Chondrocyte (in vitro differentiated cells): ENCODE data around the gene DEPDC1B. TPM values are rescaled to one million over a fixed set of nuclear protein-coding genes. Genes with fewer than 3 reads are reported as not detected.
"Not testable (repeated sequence)": the region's sequence is repeated elsewhere in the genome, so short reads cannot be mapped to it uniquely, and the experiment has no call there.

Experiments used
- DNase-seq: peaks from one replicate; pipeline ENCODE4 v3.0.0; 2021; ENCODE audit warnings: mixed read lengths, low spot score
- H3K27ac Mint-ChIP-seq: one replicate; pipeline ENCODE4 v1.8.0; 2021; ENCODE audit warnings: mild to moderate bottlenecking, moderate library complexity, mixed read lengths; ENCODE audit not compliant: unreplicated experiment
- H3K27me3 Mint-ChIP-seq: 2 replicates; pipeline ENCODE4 v1.8.0; 2021; ENCODE audit warnings: low read depth, mixed read lengths
- H3K36me3 Mint-ChIP-seq: 2 replicates; pipeline ENCODE4 v1.8.0; 2021; ENCODE audit warnings: low read depth, mixed read lengths
- H3K4me1 Mint-ChIP-seq: 2 replicates; pipeline ENCODE4 v1.8.0; 2021; ENCODE audit warnings: low read depth, mild to moderate bottlenecking, mixed read lengths
- H3K4me3 Mint-ChIP-seq: one replicate; pipeline ENCODE4 v1.8.0; 2021; ENCODE audit warnings: mild to moderate bottlenecking, moderate library complexity, mixed read lengths; ENCODE audit not compliant: unreplicated experiment
- H3K9me3 Mint-ChIP-seq: 2 replicates; pipeline ENCODE4 v1.8.0; 2021; ENCODE audit warnings: low read depth, mixed read lengths
- CTCF ChIP-seq: fragments of 200-600 bp; sonication (generic); IDR thresholded peaks from 2 replicates; pipeline ENCODE4 v1.5.0; 2021; ENCODE audit warnings: antibody characterized with exemption, mild to moderate bottlenecking, moderate library complexity
- total RNA-seq: library from RNA; stranded (reverse); gene quantifications from 3 replicates; pipeline ENCODE4 v1.2.1, GENCODE V29; 2021

Gene DEPDC1B
- total RNA-seq, 1 donor from 2014 or later: 1.2 TPM

GRCh38 chr5:60633341-60633740 is 66.6 kb downstream of the DEPDC1B start:
- DNase-seq: no peak
- Mint-ChIP-seq H3K36me3 (peaks cover 4% of the 10 kb centered on the region), H3K4me3 (peak overlapping the region; percentile 20), H3K27me3 (no peaks in the 10 kb centered on the region), H3K4me1 (peaks cover 20% of the 10 kb centered on the region), H3K9me3 (peaks cover 8% of the 10 kb centered on the region), H3K27ac (peak overlapping the region; percentile 93)
- TF ChIP-seq CTCF: no peak

- H3K9me3 Mint-ChIP-seq: peaks cover 5% of the 10 kb centered on the region
- peaks cover 20% of the 10 kb centered on the region for H3K4me1 Mint-ChIP-seq
- H3K36me3 Mint-ChIP-seq: peaks cover 2% of the 10 kb centered on the region
- no peak for DNase-seq
- H3K4me3 Mint-ChIP-seq: no peak overlapping the region
- TF ChIP-seq CTCF: no peak
- no peaks in the 10 kb centered on the region for H3K27me3 Mint-ChIP-seq
- H3K27ac Mint-ChIP-seq: no peak overlapping the region
These were observed 67.8 kb downstream of the DEPDC1B start for GRCh38 chr5:60632153-60632552.

- peaks cover 2% of the 10 kb centered on the region for H3K36me3 Mint-ChIP-seq
These were observed 69.1 kb downstream of the DEPDC1B start for GRCh38 chr5:60630836-60631235.

GRCh38 chr5:60630179-60630578 is 69.8 kb downstream of the DEPDC1B start:
- Mint-ChIP-seq H3K9me3 (no peaks in the 10 kb centered on the region), H3K4me3 (no peak overlapping the region), H3K4me1 (peaks cover 18% of the 10 kb centered on the region), H3K36me3 (peaks cover 2% of the 10 kb centered on the region), H3K27me3 (no peaks in the 10 kb centered on the region), H3K27ac (no peak overlapping the region)
- no peak for DNase-seq
- TF ChIP-seq CTCF: no peak

More at GRCh38 chr5:60630836-60631235, 69.1 kb downstream of the DEPDC1B start:
- no peak for TF ChIP-seq CTCF
- no peaks in the 10 kb centered on the region for H3K27me3 Mint-ChIP-seq
- no peak for DNase-seq
- H3K27ac Mint-ChIP-seq: no peak overlapping the region
- peaks cover 18% of the 10 kb centered on the region for H3K4me1 Mint-ChIP-seq
- H3K9me3 Mint-ChIP-seq: peaks cover 3% of the 10 kb centered on the region
- no peak overlapping the region for H3K4me3 Mint-ChIP-seq

- H3K27ac Mint-ChIP-seq, H3K36me3 Mint-ChIP-seq, H3K4me1 Mint-ChIP-seq, H3K4me3 Mint-ChIP-seq, H3K27me3 Mint-ChIP-seq, DNase-seq, H3K9me3 Mint-ChIP-seq: not testable (repeated sequence)
These were observed 75.1 kb downstream of the DEPDC1B start for GRCh38 chr5:60624875-60625274.

GRCh38 chr5:60620752-60621151 is 79.2 kb downstream of the DEPDC1B start:
- H3K9me3 Mint-ChIP-seq: peaks cover 19% of the 10 kb centered on the region
- DNase-seq, H3K4me1 Mint-ChIP-seq, H3K27me3 Mint-ChIP-seq, H3K36me3 Mint-ChIP-seq, H3K4me3 Mint-ChIP-seq, H3K27ac Mint-ChIP-seq: not testable (repeated sequence)
